ENCODE results near the gene EFCAB14. TPM values are rescaled to one million over a fixed set of nuclear protein-coding genes. Genes with fewer than 3 reads are reported as not detected.
A peak's percentile ranks its signal among the peaks of the same experiment; 100 is the strongest.

EFCAB14 gene
- total RNA-seq, 1 donor, result 63.7 TPM

DNA sequence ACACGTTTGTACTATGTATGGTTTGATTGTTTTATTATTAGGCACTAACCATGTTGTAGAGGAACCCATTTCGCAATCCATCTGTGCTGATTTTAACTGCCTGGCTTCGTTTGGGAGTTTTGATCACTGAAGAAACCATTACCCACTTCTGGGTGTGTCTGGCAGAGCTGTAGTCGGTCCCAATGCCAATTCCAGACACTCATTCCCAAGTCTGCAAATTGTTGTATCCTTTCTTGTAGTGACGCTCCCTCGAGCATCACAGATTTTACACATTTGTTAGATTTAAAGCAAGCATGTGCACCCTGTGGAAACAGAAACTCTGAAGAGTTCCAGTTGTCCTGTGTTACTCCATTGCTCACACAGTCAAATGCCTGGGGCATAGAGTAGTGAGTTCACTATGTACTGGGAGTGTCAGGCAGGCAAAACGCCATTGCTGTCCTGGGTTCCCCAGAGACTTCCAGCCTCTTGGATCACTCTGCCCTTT, 31.0 kb upstream of the EFCAB14 start:
- no peaks in the 10 kb centered on the region for H3K9me3 ChIP-seq (ENCODE audit: low read depth, low read length)
- H3K27me3 ChIP-seq (ENCODE audit: insufficient read depth, low read length), result no peaks in the 10 kb centered on the region
- TF ChIP-seq, protein P1, sequence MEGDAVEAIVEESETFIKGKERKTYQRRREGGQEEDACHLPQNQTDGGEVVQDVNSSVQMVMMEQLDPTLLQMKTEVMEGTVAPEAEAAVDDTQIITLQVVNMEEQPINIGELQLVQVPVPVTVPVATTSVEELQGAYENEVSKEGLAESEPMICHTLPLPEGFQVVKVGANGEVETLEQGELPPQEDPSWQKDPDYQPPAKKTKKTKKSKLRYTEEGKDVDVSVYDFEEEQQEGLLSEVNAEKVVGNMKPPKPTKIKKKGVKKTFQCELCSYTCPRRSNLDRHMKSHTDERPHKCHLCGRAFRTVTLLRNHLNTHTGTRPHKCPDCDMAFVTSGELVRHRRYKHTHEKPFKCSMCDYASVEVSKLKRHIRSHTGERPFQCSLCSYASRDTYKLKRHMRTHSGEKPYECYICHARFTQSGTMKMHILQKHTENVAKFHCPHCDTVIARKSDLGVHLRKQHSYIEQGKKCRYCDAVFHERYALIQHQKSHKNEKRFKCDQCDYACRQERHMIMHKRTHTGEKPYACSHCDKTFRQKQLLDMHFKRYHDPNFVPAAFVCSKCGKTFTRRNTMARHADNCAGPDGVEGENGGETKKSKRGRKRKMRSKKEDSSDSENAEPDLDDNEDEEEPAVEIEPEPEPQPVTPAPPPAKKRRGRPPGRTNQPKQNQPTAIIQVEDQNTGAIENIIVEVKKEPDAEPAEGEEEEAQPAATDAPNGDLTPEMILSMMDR (IDR thresholded peaks at IDR 0.05; ENCODE audit: extremely low read depth, low read depth, low read length), result no peak
- H3K4me1 ChIP-seq (ENCODE audit: insufficient read depth, low read length), result no peaks in the 10 kb centered on the region
- no peak overlapping the region for H2AFZ ChIP-seq (ENCODE audit: low read length)
- no peak for DNase-seq (ENCODE audit: insufficient read length, low spot score, missing footprints)
- H3K36me3 ChIP-seq (ENCODE audit: insufficient read depth, low read length), result no peaks in the 10 kb centered on the region
- no peaks in the 10 kb centered on the region for H3K79me2 ChIP-seq (ENCODE audit: insufficient read depth, low read length)
- no peaks in the 10 kb centered on the region for H4K20me1 ChIP-seq (ENCODE audit: insufficient read depth, low read length)
- H3K27ac ChIP-seq (ENCODE audit: low read depth, low read length), result no peak overlapping the region
- H3K4me2 ChIP-seq (ENCODE audit: insufficient read depth, low read length), result no peak overlapping the region
- H3K4me3 ChIP-seq (ENCODE audit: insufficient read depth, low read length), result no peak overlapping the region

GRCh38 chr1:46749404-46749803, 30.5 kb upstream of the EFCAB14 start:
- DNase-seq (ENCODE audit: insufficient read length, low spot score, missing footprints), result no peak
- no peaks in the 10 kb centered on the region for H3K79me2 ChIP-seq (ENCODE audit: insufficient read depth, low read length)

GRCh38 chr1:46747683-46748288, 28.9 kb upstream of the EFCAB14 start:
- DNase-seq (ENCODE audit: insufficient read length, low spot score, missing footprints), result peak; percentile 93
- Histone ChIP-seq H3K9me3 (ENCODE audit: low read depth, low read length) (no peaks in the 10 kb centered on the region), H3K27ac (ENCODE audit: low read depth, low read length) (no peak overlapping the region), H3K4me3 (ENCODE audit: insufficient read depth, low read length) (no peak overlapping the region), H3K79me2 (ENCODE audit: insufficient read depth, low read length) (no peaks in the 10 kb centered on the region), H3K4me1 (ENCODE audit: insufficient read depth, low read length) (no peaks in the 10 kb centered on the region), H2AFZ (ENCODE audit: low read length) (no peak overlapping the region), H3K27me3 (ENCODE audit: insufficient read depth, low read length) (no peaks in the 10 kb centered on the region), H3K36me3 (ENCODE audit: insufficient read depth, low read length) (no peaks in the 10 kb centered on the region), H3K4me2 (ENCODE audit: insufficient read depth, low read length) (no peak overlapping the region), H4K20me1 (ENCODE audit: insufficient read depth, low read length) (no peaks in the 10 kb centered on the region)
- TF ChIP-seq, protein P1 (IDR thresholded peaks at IDR 0.05; ENCODE audit: extremely low read depth, low read depth, low read length), result peak; percentile 60

More at GRCh38 chr1:46749404-46749803, 30.5 kb upstream of the EFCAB14 start:
- Histone ChIP-seq H3K9me3 (ENCODE audit: low read depth, low read length) (no peaks in the 10 kb centered on the region), H3K4me1 (ENCODE audit: insufficient read depth, low read length) (no peaks in the 10 kb centered on the region), H4K20me1 (ENCODE audit: insufficient read depth, low read length) (no peaks in the 10 kb centered on the region), H3K27ac (ENCODE audit: low read depth, low read length) (no peak overlapping the region), H2AFZ (ENCODE audit: low read length) (no peak overlapping the region), H3K4me2 (ENCODE audit: insufficient read depth, low read length) (no peak overlapping the region), H3K36me3 (ENCODE audit: insufficient read depth, low read length) (no peaks in the 10 kb centered on the region), H3K4me3 (ENCODE audit: insufficient read depth, low read length) (no peak overlapping the region), H3K27me3 (ENCODE audit: insufficient read depth, low read length) (no peaks in the 10 kb centered on the region)
- TF ChIP-seq, protein P1 (IDR thresholded peaks at IDR 0.05; ENCODE audit: extremely low read depth, low read depth, low read length), result no peak

GRCh38 chr1:46742069-46742468, 23.2 kb upstream of the EFCAB14 start:
- H3K4me2 ChIP-seq (ENCODE audit: insufficient read depth, low read length), result no peak overlapping the region
- no peak for DNase-seq (ENCODE audit: insufficient read length, low spot score, missing footprints)
- H3K79me2 ChIP-seq (ENCODE audit: insufficient read depth, low read length), result no peaks in the 10 kb centered on the region
- TF ChIP-seq, protein P1 (IDR thresholded peaks at IDR 0.05; ENCODE audit: extremely low read depth, low read depth, low read length), result no peak
- no peak overlapping the region for H3K4me3 ChIP-seq (ENCODE audit: insufficient read depth, low read length)
- H3K27ac ChIP-seq (ENCODE audit: low read depth, low read length), result no peak overlapping the region
- H3K36me3 ChIP-seq (ENCODE audit: insufficient read depth, low read length), result no peaks in the 10 kb centered on the region
- no peaks in the 10 kb centered on the region for H3K27me3 ChIP-seq (ENCODE audit: insufficient read depth, low read length)
- no peaks in the 10 kb centered on the region for H3K9me3 ChIP-seq (ENCODE audit: low read depth, low read length)
- no peak overlapping the region for H2AFZ ChIP-seq (ENCODE audit: low read length)
- H3K4me1 ChIP-seq (ENCODE audit: insufficient read depth, low read length), result no peaks in the 10 kb centered on the region
- H4K20me1 ChIP-seq (ENCODE audit: insufficient read depth, low read length), result no peaks in the 10 kb centered on the region

Measured in osteoblast (primary cell).